RCC 7860 (cell line): Measurements from ENCODE around the gene NUDT12.

Experiments used
- DNase-seq: peaks from one replicate; pipeline ENCODE4 v3.0.0-alpha.2; 2015; ENCODE audit warnings: low spot score
- FAIRE-seq: peaks from 2 replicates; lab custom pipeline; 2012; peaks lifted over from hg19 to GRCh38; lab: Jason Lieb, UNC

NUDT12 gene

DNA sequence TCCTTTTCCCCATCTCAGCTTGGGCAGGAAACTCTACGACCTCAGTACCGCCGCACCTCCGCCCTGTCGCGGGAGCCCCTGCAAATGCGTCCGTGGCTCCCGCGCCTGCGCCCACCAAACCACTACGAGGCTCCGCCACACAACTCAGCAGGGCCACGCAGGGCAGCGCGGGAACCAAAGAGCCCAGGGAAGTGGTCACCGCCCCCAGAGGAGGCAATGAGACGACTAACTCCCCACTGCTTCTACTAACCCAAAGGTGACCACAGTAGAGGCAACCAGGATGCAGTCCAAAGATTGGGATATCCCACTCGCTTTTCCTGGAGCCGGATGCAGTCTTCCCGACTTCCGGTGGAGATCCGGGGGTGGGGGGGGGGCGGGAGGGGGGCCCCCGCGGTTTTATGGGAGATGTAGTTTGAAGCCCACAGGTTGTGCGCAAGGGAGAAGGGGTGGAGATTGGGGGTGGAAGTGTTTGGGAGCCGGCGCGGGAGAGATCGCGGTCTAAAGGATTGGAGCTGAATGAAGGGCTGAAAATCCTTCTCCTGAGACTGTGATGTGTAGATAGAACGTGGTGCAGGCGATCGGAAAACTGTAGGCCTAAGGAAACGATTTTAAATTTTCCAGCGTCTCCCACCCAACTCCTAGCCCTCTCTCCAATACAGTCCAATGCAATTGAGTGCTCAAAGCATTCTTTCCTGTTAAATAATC, at the start of gene NUDT12:
TSS of gene NUDT12 (minus strand) at position 337 of the 705 bp plus-strand sequence. CDS start 2,541 bp downstream, outside the sequence.
- no peak for FAIRE-seq

DNA sequence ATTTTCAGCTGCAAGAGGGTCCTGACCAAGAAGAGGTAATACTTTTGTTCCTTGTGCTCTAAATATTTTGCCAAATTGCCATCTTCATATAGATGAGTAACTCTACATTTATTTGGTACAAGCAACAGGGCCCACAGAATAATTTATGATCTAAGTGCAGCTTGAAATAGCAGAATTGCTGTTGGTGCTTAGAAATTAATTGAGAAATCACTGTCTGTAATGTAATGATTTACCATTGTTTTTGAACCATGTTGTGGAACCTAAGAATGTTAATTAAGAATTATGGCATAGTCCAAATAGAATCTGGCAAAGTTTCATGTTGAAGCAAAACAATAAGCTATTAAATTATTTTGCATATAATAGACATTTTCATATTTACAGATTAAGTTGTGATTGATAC, 44.8 kb upstream of the NUDT12 start:
- DNase-seq (no peak), FAIRE-seq (no peak)

More for the DNA sequence above, at the start of gene NUDT12:
- peak; percentile 67 for DNase-seq

DNA sequence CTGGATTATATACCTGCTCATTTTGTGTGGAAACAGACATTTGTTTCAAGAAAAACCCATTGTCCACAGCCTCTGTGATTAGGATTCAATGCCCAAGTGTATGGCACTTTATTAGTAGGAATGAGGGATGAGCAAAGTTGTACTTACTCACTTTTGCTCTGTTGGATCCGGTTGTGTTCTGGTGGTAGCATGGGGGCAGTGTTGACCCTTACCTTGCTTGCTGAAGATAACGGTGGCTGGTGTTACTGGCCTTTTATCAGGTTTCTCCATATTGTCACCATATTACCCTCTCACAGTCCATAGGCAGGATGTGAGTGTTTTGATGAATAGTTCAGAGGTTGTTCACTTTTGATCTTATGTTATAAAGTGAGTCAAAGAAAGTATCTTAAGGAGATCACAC, 42.7 kb upstream of the NUDT12 start:
- DNase-seq (no peak), FAIRE-seq (no peak)

DNA sequence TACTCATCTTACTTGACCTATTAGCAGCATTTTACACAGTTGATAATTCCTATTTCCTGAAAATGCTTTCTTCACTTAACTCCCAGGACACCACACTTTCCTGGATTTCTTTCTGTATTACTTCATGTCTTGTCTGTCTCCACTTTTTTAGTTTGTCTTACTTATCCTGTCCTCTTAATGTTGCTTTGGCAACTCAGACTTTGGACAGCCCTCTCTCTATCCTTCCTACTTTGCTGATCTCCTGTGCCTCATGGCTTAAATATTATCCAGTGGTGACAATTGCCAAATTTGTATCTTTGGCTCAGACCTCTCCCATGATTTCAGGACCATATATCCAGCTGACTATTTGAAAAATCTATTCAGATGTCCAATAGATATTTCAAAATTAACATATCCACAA, 39.8 kb upstream of the NUDT12 start:
- no peak for FAIRE-seq
- no peak for DNase-seq

DNA sequence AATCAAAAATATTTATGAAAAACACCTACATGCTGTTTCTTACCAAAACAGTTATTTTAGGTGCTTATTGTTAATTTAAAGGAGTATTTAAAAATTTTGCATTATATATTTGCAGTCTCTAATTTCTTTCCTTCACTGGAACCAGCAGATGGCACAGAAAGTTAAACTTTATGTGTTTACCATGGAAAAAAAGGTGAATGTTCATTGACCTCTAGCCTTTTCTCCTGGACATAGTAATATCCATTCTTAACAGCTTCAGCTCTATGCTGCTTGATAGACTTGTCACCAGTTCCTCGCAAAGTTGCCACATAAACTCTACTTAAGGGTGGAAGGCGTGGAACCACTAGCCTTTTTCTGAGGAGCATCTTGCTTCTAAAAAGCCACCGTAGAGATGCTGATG, 38.7 kb upstream of the NUDT12 start:
- FAIRE-seq (no peak), DNase-seq (no peak)

DNA sequence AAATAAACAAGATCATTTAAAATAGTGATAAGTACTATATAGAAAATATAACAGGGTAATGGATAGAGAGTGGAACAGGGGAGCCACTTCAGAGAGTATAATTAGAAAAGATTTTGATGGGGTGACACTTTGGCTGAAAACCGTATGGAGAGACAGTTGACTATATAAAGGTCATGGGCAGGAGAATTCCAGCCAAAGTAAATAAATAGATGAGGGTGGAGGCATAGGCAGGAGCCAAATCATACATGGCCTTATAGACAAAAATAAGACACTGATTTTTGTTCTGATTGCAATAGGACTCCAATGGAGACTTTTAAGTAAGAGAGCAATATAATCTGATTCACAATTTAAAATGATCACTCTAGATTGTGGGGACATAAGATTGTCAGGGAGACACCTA, 37.5 kb upstream of the NUDT12 start:
- DNase-seq = no peak
- no peak for FAIRE-seq

DNA sequence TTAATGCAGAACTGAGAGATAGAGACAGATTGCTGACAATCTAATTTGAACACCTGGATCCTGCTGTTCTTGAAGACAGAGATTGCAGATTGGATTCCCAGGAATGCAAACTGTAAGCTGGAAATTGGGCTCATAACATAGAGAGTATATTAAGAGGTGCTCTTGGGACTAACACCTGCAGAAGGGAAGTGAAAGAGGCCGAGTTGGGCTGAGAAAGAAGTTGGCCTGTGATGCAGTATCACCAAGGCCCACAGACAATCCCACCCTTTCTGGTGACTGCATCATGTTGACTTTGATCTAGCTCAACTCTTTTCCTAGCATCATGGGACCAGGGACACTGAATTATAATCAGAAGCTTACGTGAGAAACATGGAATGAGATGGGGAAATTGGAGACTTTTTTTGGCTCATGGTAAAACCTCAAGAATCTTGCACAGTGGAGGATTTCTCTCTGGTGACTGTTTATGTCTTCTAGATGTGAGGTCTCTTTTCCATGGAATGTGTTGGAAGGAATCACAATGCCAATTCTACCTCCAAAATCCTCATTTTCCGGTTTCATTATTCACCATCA, 36.5 kb upstream of the NUDT12 start:
- DNase-seq (no peak), FAIRE-seq (no peak)

DNA sequence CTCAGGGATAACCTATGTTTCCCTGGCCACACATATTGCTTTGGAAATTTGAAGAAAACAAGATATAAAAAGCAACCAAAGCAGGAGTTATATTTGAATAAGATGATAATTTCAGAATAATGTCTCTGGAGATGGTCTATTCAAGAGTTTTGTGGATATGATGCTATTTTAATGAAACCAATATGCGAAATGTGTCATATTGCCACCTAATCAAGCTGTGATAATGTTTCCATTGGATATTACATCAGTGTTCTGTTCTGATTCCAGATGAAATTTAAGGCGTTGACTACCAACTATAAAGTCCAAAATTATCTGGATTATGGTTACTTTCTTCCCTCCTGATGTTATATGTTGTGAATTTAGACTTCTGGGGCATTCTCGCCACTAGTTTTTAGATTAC, 27.6 kb upstream of the NUDT12 start:
- DNase-seq = no peak
- no peak for FAIRE-seq

DNA sequence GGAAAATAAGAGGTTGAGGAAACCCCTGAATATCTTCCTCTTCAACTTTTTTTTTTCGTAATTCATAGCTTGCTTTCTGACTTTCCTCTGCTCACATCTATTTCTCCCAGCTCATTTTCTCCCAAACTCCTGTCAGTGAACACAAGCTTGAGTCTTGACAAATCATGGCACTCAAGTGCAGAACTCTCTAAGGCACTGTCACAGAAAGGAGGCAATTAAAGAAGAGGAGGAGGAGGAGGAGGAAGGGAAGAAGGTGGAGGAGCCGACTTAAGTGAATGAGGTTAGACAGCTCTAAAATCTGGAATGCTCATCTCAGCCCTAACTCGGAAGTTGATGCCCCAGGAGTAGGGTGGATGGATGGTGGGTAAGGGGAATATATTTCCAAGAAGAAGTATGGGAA, 27.2 kb upstream of the NUDT12 start:
- FAIRE-seq (no peak), DNase-seq (no peak)

DNA sequence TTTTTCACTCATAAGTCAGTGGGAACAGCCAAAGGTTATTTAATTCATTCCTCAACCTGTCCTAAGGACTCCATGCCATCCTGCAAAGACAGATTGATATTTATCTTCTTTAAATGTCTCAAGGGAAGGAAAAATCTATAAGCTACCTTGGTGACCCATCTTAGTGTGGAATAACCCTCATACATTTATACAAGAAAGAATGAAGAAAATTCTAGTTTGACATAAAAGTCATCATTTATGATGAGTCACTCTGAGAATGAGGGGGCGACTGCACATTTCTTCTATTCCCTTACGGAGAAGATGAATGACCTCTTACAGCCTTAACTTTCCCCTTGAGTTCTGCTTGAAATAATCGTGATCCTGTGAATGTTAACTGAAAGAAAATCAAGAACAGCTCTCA, 26.8 kb upstream of the NUDT12 start:
- FAIRE-seq (no peak), DNase-seq (no peak)

DNA sequence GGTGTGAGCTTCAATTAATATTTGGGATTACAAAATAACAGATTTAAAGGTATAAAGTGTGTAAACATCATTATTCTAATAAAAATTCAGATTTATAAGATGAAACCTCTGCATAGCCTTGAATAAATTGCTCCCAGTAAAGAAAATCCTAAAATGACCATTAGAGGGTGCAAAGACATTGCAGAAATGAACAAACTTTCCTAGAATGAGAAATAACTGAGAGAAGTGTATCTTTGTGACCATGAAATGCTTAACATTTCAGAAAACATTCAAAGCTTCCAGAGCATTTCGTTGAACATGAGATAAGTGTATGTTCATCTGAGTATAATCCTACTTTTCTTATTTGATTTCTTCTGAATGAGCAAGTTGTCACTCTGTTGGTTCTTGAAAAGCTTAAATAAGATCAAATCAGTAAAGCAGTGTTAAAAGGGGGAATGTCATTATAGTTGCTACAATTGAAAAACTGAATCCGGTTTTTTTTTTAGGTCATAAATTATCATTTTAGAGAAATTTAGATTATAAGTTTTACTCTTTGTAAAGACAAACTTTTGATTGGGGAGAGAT, 24.7 kb upstream of the NUDT12 start:
- DNase-seq = no peak

DNA sequence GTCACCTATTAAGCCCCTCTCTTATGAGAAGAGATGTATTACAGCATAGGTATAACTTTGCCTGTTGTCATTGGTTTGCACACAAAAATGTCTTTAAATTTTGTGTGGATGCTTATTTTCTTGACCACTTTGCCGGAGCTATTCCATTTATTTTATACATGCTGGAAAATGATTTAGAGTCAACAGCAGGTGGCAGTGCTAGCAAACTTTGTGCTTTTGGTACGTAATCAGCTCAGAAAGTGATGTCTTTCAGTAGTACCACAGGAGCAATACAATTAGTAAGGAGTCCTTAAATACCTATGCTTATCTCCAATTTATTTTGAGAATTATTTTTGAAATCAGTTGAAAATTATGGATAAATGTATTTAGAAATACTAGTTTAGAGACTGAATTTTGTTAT, 19.8 kb upstream of the NUDT12 start:
- peak; percentile 31 for DNase-seq
- FAIRE-seq = peak; percentile 14

More for the DNA sequence above, 24.7 kb upstream of the NUDT12 start:
- FAIRE-seq = no peak

DNA sequence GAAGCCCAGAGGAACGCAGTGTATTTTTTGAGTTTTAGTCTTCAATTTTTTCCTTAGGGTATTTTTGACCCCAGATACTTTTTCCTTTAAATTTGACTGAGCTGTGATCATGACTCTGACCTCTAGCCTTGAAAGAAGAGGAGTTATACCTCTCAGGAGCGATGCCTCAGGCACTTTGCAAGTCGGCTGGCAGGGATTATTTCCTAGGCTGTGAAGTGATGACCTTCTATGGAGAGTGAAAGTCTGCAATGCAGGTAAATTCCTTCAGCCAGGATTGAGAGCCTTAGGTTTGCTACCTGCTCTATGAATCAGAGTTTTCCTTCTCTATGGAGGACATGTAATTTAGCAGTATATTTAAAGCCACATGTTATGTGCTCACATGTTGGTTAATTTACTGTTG, 10.8 kb upstream of the NUDT12 start:
- no peak for DNase-seq

DNA sequence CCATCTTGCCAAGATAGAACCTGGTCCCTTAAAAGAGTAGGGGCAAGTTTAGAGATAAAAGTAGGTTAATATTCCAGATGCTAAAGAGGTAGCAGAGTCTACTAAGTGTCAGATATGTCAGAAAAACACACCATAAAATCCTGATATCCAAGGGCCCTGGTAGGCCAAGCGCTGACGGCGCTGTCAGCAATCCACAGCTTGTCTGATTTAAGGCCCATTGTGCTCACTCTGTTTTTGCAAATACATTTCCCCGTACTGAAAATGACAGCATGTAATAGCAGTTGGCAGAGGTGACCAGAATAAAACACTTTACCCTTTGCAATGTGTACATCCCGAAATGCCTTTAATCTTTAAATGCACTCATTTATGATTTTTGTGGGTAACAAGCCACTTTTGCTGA, 9.9 kb upstream of the NUDT12 start:
- DNase-seq (no peak), FAIRE-seq (no peak)

More for the DNA sequence above, 10.8 kb upstream of the NUDT12 start:
- FAIRE-seq = no peak

DNA sequence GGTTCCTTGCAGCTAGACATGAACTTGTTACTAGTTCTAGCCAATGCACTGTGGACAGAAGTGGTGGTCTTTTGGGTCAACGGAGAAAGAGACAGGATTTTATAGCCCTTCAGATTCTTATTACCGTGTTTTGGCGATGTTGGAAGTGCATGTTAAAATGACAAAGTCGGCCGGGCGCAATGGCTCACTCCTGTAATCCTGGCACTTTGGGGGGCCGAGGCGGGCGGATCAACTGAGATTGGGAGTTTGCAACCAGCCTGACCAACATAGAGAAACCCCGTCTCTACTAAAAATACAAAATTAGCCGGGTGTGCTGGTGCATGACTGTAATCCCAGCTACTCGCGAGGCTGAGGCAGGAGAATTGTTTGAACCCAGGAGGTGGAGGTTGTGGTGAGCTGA, 9.1 kb upstream of the NUDT12 start:
- FAIRE-seq (no peak), DNase-seq (no peak)

DNA sequence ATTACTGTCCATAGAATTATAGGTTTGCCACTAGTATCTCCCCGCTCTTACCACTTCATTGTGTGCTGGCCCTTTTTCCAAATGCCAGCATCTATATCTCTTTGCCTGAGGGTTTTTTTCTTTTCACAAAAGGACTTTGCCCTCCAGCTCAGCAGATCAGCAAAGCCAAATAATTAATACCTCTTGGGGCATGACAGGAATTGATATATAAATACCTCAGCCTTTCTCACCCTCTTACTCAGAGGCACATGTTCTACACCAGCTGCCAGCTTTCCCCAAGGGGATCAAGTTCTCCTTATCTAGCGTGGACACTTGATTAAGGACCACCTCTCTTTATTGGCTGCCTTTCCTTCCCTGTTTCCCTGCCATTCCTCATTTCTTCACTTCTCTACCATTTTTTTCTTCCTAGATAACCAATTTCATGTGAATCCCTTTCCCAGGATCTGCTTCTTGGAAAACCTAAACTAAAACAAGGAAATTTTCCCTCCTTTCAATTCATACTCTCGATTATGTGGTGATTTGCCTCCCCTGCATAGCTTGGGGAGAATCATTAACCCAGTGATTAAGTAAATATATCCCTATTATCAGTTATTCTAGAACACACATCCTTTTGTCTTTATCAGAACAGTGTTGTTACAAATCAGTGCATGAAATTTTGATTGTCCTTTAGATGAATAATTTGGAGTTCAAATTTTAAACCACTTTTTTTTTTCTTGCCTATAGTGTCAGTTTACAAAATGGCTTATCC, 6.9 kb upstream of the NUDT12 start:
- no peak for DNase-seq
- no peak for FAIRE-seq

DNA sequence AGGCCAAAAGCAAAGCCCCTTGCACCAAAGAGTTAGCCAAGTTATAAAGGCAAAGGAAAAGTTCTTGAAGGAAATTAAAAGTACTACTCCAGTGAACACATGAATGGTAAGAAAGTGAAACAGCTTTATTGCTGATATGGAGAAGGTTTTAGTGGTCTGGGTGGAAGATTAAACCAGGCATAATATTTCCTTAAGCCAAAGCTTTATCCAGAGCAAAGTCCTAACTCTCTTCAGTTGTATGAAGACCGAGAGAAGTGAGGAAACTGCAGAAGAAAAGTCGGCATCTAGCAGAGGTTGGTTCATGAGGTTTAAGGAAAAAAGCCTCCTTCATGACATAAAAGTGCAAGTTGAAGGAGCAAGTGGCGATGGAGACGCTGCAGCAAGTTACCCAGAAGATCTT, 3.1 kb upstream of the NUDT12 start:
- no peak for FAIRE-seq
- DNase-seq = no peak

DNA sequence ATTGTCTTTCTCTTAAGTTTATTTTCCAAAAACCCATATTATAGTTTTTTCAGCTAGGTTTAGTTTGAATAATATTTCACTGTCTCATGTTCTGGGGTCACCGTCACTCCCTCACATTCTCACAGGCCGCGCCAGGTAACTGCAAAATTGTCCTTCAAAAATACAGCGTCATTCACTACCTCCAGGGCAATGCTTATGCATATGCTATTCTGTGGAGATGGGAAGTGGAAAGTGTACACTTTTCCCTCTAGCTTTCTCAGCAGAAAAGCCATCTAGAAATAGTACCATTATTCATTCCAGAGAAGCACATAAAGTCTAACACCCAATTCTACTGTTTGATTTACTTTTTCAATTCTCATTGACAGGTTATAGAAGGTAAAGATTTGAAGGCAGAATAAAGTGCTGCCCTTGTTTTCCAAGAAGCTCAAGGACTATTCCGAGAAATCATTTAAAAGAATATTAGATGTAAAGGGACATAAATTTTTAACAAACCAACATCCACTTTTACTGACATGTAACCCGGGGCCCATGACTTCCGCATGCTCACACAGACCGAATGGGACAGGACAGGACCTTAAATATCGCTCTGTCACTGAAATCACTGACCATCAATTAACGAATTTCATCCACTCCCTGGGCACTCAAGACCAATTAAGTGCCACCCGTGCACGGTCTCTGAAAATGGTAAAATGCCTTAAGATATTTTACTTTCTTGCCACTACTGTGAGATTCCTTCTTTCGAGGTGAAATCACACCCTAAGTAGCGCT, 720 bp downstream of the NUDT12 start:
- FAIRE-seq = no peak
- no peak for DNase-seq

DNA sequence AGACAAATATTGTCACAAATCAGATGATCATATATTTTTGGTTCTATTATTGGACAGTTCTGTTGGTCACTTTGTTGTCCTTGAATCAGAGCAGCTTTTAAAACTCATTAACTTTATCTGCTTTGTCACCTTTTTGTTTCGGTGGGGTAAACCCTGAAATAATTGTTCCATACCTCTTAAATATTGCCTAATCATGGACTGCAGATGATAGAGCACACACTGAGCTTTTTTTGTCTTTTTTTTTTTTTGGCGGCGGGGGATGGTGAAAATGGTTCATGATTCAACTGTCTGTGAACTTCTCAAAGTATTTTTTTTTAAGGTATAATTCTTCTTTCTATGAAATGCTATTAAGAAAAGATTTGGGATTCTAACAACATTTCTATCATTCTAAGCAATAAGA, 1.8 kb downstream of the NUDT12 start:
- FAIRE-seq (no peak), DNase-seq (no peak)

DNA sequence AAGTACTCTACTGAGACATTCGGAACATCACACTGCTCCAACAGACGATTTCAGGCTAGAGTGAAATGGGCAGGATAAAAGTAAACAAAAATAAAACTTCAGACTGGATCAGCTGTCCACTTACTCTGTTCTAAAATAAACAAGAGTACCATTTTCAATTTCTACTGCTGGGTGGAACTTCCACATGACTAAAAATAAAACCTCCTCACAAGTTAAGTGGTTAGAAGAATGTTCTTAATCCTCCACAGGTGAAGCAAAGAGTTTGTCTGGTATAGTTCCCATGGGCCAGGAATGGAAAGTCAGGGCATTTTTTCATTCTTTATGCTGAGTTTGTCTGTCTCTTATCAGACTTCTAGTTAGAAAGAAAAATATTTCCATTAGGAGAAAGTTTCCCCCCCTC, 15.7 kb downstream of the NUDT12 start:
- no peak for FAIRE-seq

DNA sequence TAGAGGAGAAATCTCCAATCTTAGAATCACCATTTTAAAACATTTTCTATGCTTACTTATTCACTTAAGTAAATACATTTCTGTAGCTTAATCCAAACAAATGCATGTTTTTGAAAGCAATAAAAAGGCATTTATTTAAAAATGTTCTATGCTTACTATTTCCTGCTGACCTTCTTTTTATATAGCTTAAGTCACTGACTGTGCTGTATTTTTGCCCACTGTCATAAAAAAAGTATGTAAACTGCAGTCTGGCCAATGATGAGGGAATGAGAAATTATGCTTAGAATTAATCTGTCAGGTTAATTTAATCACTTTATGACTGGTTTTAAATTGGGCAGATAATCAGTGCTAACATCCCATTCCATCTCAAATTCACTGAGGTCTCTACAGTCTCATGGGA, 20.1 kb downstream of the NUDT12 start:
- DNase-seq (no peak), FAIRE-seq (no peak)

More for the DNA sequence above, 15.7 kb downstream of the NUDT12 start:
- no peak for DNase-seq
